Cardiac muscle cell (in vitro differentiated cells and primary cell): ENCODE data around the gene INSC. TPM values are rescaled to one million over a fixed set of nuclear protein-coding genes. Genes with fewer than 3 reads are reported as not detected.

ENCODE experiments used
- DNase-seq, 2 donors: peaks; one replicate each; pipeline versions ENCODE4 v3.0.0 to v3.0.0-alpha.2; 2010 to 2017; ENCODE audit warnings: low read depth in 1 of 2, low spot score in 1 of 2
- H3K27ac ChIP-seq: fragments of 200-600 bp; sonication (generic); 2 replicates; pipeline ENCODE4 v1.5.1; 2016
- H3K27me3 ChIP-seq: fragments of 200-600 bp; sonication (generic); 2 replicates; pipeline ENCODE4 v1.6.0; 2016; ENCODE audit warnings: control low read depth
- H3K36me3 ChIP-seq: fragments of 200-600 bp; sonication (generic); 2 replicates; pipeline ENCODE4 v1.5.1; 2016; ENCODE audit warnings: control low read depth
- H3K4me1 ChIP-seq: fragments of 200-600 bp; sonication (generic); 2 replicates; pipeline ENCODE4 v1.8.1; 2017; ENCODE audit warnings: low read depth, mild to moderate bottlenecking, mixed run types
- H3K4me3 ChIP-seq: fragments of 200-600 bp; sonication (generic); 2 replicates; pipeline ENCODE4 v1.5.1; 2016; ENCODE audit warnings: mild to moderate bottlenecking
- H3K9me3 ChIP-seq: fragments of 200-600 bp; sonication (generic); 2 replicates; pipeline ENCODE4 v1.5.1; 2017; ENCODE audit warnings: low read depth, mild to moderate bottlenecking, control low read depth
- CTCF ChIP-seq: IDR thresholded peaks from 2 replicates; pipeline ENCODE4 v1.5.1; 2012; ENCODE audit warnings: low read depth, mild to moderate bottlenecking, low read length
- polyA plus RNA-seq: library from polyadenylated mRNA; unstranded; fragments of >200 nt; fragmentation: Nextera tagmentation; extraction: Ambion mirVana; gene quantifications from 2 replicates; pipeline ENCODE4 v1.2.1, GENCODE V29; 2016
- total RNA-seq: library from RNA; depleted of rRNA; stranded (reverse); fragments of >200 nt; gene quantifications from 2 replicates; pipeline ENCODE4 v1.2.3, GENCODE V29; 2016

The INSC gene
- total and polyA plus RNA-seq, 2 experiments from 2014 or later = not detected

GRCh38 chr11:15169815-15170551, 55.3 kb downstream of the INSC start:
- Histone ChIP-seq H3K9me3 (no peaks in the 10 kb centered on the region), H3K36me3 (no peaks in the 10 kb centered on the region), H3K4me3 (no peak overlapping the region), H3K4me1 (no peaks in the 10 kb centered on the region), H3K27me3 (no peaks in the 10 kb centered on the region), H3K27ac (no peak overlapping the region)
- TF ChIP-seq CTCF = no peak
- no peak for DNase-seq

- H3K27me3 ChIP-seq = no peaks in the 10 kb centered on the region
Observed at GRCh38 chr11:15170698-15171097, 56.0 kb downstream of the INSC start.

GRCh38 chr11:15171956-15172355, 57.2 kb downstream of the INSC start:
- no peak overlapping the region for H3K4me3 ChIP-seq
- no peak for DNase-seq
- no peak overlapping the region for H3K27ac ChIP-seq
- H3K27me3 ChIP-seq = no peaks in the 10 kb centered on the region
- no peak for TF ChIP-seq CTCF
- no peaks in the 10 kb centered on the region for H3K9me3 ChIP-seq
- H3K36me3 ChIP-seq = no peaks in the 10 kb centered on the region
- H3K4me1 ChIP-seq = no peaks in the 10 kb centered on the region

More at GRCh38 chr11:15170698-15171097, 56.0 kb downstream of the INSC start:
- no peak for DNase-seq
- Histone ChIP-seq H3K36me3 (no peaks in the 10 kb centered on the region), H3K27ac (no peak overlapping the region), H3K9me3 (no peaks in the 10 kb centered on the region), H3K4me3 (no peak overlapping the region), H3K4me1 (no peaks in the 10 kb centered on the region)
- no peak for TF ChIP-seq CTCF

- no peak overlapping the region for H3K27ac ChIP-seq
- H3K36me3 ChIP-seq = no peaks in the 10 kb centered on the region
- no peak for TF ChIP-seq CTCF
- H3K4me1 ChIP-seq = no peaks in the 10 kb centered on the region
- H3K4me3 ChIP-seq = no peak overlapping the region
- no peaks in the 10 kb centered on the region for H3K9me3 ChIP-seq
- DNase-seq = no peak
- no peaks in the 10 kb centered on the region for H3K27me3 ChIP-seq
Observed at GRCh38 chr11:15175831-15176230, 61.1 kb downstream of the INSC start.

- Histone ChIP-seq H3K4me1 (no peaks in the 10 kb centered on the region), H3K4me3 (no peak overlapping the region), H3K36me3 (no peaks in the 10 kb centered on the region), H3K9me3 (no peaks in the 10 kb centered on the region), H3K27ac (no peak overlapping the region), H3K27me3 (no peaks in the 10 kb centered on the region)
- TF ChIP-seq CTCF = no peak
- DNase-seq = no peak
Observed at GRCh38 chr11:15176646-15177163, 62.0 kb downstream of the INSC start.
